Neural cell (in vitro differentiated cells): ENCODE measurements around the gene CGNL1. TPM values are rescaled to one million over a fixed set of nuclear protein-coding genes. Genes with fewer than 3 reads are reported as not detected.

Experiments used
- H2AFZ ChIP-seq: fragments of 200-600, 300-800 bp; sonication (generic), shearing (Covaris generic); 2 replicates; pipeline ENCODE4 v1.6.0; 2014; ENCODE audit warnings: low read depth, mild to moderate bottlenecking, antibody characterized with exemption, low read length, moderate library complexity
- H3F3A ChIP-seq: fragments of 200-600 bp; shearing (Covaris generic); 2 replicates; pipeline ENCODE4 v1.6.1; 2016; ENCODE audit warnings: mild to moderate bottlenecking, moderate library complexity, mixed read lengths, antibody characterized with exemption, low read length; ENCODE audit not compliant: insufficient read depth, poor library complexity, severe bottlenecking
- H3K27ac ChIP-seq: fragments of 200-600, 300-800 bp; sonication (generic), shearing (Covaris generic); 2 replicates; pipeline ENCODE4 v1.5.1; 2014; ENCODE audit warnings: mild to moderate bottlenecking, low read length, moderate library complexity
- H3K27me3 ChIP-seq: fragments of 300-800, 200-600 bp; sonication (generic), shearing (Covaris generic); 2 replicates; pipeline ENCODE4 v1.6.0; 2014; ENCODE audit warnings: mild to moderate bottlenecking, low read depth, low read length, moderate library complexity; ENCODE audit not compliant: insufficient read depth
- H3K36me3 ChIP-seq: fragments of 300-800, 200-600 bp; sonication (generic), shearing (Covaris generic); 2 replicates; pipeline ENCODE4 v1.5.1; 2014; ENCODE audit warnings: mild to moderate bottlenecking, antibody characterized with exemption, low read length, moderate library complexity; ENCODE audit not compliant: insufficient read depth
- H3K4me2 ChIP-seq: fragments of 300-800, 200-600 bp; sonication (generic), shearing (Covaris generic); 2 replicates; pipeline ENCODE4 v1.6.0; 2014; ENCODE audit warnings: mild to moderate bottlenecking, low read length
- H3K4me3 ChIP-seq: fragments of 300-800, 200-600 bp; sonication (generic), shearing (Covaris generic); 2 replicates; pipeline ENCODE4 v1.5.1; 2014; ENCODE audit warnings: mild to moderate bottlenecking, low read length, moderate library complexity
- H3K79me2 ChIP-seq: fragments of 200-600 bp; shearing (Covaris generic); replicated peaks from 2 replicates; pipeline ENCODE4 v1.6.0; 2014; ENCODE audit warnings: mild to moderate bottlenecking, low read length, moderate library complexity; ENCODE audit not compliant: insufficient read depth
- H3K9ac ChIP-seq: fragments of 300-800, 200-600 bp; sonication (generic), shearing (Covaris generic); 2 replicates; pipeline ENCODE4 v1.6.1; 2016; ENCODE audit warnings: mild to moderate bottlenecking, low read length, mixed read lengths
- H3K9me2 ChIP-seq: fragments of 200-600 bp; shearing (Covaris generic); 2 replicates; pipeline ENCODE4 v1.6.1; 2016; ENCODE audit warnings: mild to moderate bottlenecking, low read length, mixed read lengths; ENCODE audit not compliant: insufficient read depth
- H3K9me3 ChIP-seq: fragments of 200-600, 300-800 bp; sonication (generic), shearing (Covaris generic); 2 replicates; pipeline ENCODE4 v1.6.1; 2016; ENCODE audit warnings: mild to moderate bottlenecking, mixed run types, low read length, moderate library complexity, mixed read lengths
- H4K20me1 ChIP-seq: fragments of 200-600 bp; shearing (Covaris generic); 2 replicates; pipeline ENCODE4 v1.6.1; 2016; ENCODE audit warnings: mild to moderate bottlenecking, mixed run types; ENCODE audit not compliant: insufficient read depth
- CTCF ChIP-seq: fragments of 450-650 bp; IDR thresholded peaks from 2 replicates; pipeline ENCODE4 v1.5.1; 2014; ENCODE audit warnings: antibody characterized with exemption, mild to moderate bottlenecking, moderate library complexity; ENCODE audit not compliant: poor library complexity, severe bottlenecking
- EP300 ChIP-seq: fragments of 450-650 bp; conservative IDR thresholded peaks from 2 replicates; pipeline ENCODE4 v1.6.1; 2014; ENCODE audit warnings: antibody characterized with exemption, mild to moderate bottlenecking, moderate library complexity; ENCODE audit not compliant: poor library complexity, severe bottlenecking
- EZH2 ChIP-seq: fragments of 200-600, 300-800 bp; shearing (Covaris generic), sonication (generic); IDR thresholded peaks from 2 replicates; pipeline ENCODE4 v1.6.1; 2014; ENCODE audit warnings: antibody characterized with exemption, low read length, borderline replicate concordance, mild to moderate bottlenecking; ENCODE audit not compliant: insufficient read depth, poor library complexity, severe bottlenecking
- MXI1 ChIP-seq: fragments of 450-650 bp; conservative IDR thresholded peaks from 2 replicates; pipeline ENCODE4 v1.6.1; 2014; ENCODE audit warnings: antibody characterized with exemption, mild to moderate bottlenecking; ENCODE audit not compliant: poor library complexity, severe bottlenecking
- POLR2AphosphoS5 ChIP-seq: IDR thresholded peaks from 2 replicates; pipeline ENCODE4 v1.6.1; 2012
- RAD21 ChIP-seq: fragments of 450-650 bp; conservative IDR thresholded peaks from 2 replicates; pipeline ENCODE4 v1.6.1; 2014; ENCODE audit warnings: antibody characterized with exemption, mild to moderate bottlenecking, moderate library complexity
- REST ChIP-seq: IDR thresholded peaks from 2 replicates; pipeline ENCODE4 v1.6.1; 2012; ENCODE audit warnings: borderline replicate concordance
- SMC3 ChIP-seq: fragments of 450-650 bp; conservative IDR thresholded peaks from 2 replicates; pipeline ENCODE4 v1.6.1; 2014; ENCODE audit warnings: antibody characterized with exemption, mild to moderate bottlenecking, moderate library complexity; ENCODE audit not compliant: poor library complexity
- TAF1 ChIP-seq: IDR thresholded peaks from 2 replicates; pipeline ENCODE4 v1.6.1; 2012; ENCODE audit warnings: low read depth
- polyA plus RNA-seq: library from polyadenylated mRNA; depleted of rRNA; stranded (reverse); fragments of >200 nt; gene quantifications from 2 replicates; pipeline ENCODE4 v1.2.3, GENCODE V29; 2014

The CGNL1 gene
- polyA plus RNA-seq, 1 donor from 2014 or later = 0.26 TPM

- Histone ChIP-seq H3K27me3 (peaks cover 2% of the 10 kb centered on the region), H2AFZ (no peak overlapping the region), H3K9me3 (no peaks in the 10 kb centered on the region), H3K9me2 (no peaks in the 10 kb centered on the region), H3K4me2 (no peak overlapping the region), H3F3A (no peaks in the 10 kb centered on the region), H3K79me2 (no peaks in the 10 kb centered on the region), H3K36me3 (no peaks in the 10 kb centered on the region), H3K27ac (no peak overlapping the region), H4K20me1 (no peaks in the 10 kb centered on the region), H3K4me3 (no peak overlapping the region), H3K9ac (no peak overlapping the region)
- no peak for TF ChIP-seq EZH2
- no peak for TF ChIP-seq TAF1
- TF ChIP-seq EP300 = no peak
- TF ChIP-seq MXI1 = no peak
- no peak for TF ChIP-seq SMC3
- TF ChIP-seq POLR2AphosphoS5 = no peak
- TF ChIP-seq REST = no peak
- no peak for TF ChIP-seq RAD21
- no peak for TF ChIP-seq CTCF
Observed at GRCh38 chr15:57367556-57367955, 8.7 kb upstream of the CGNL1 start.

GRCh38 chr15:57370929-57371328 is 5.4 kb upstream of the CGNL1 start:
- Histone ChIP-seq H3K9me2 (no peaks in the 10 kb centered on the region), H4K20me1 (no peaks in the 10 kb centered on the region), H3K36me3 (no peaks in the 10 kb centered on the region), H3K27ac (no peak overlapping the region), H3K9ac (no peak overlapping the region), H3F3A (no peaks in the 10 kb centered on the region), H3K4me3 (no peak overlapping the region), H3K27me3 (peaks cover 16% of the 10 kb centered on the region), H3K4me2 (no peak overlapping the region), H2AFZ (no peak overlapping the region), H3K79me2 (no peaks in the 10 kb centered on the region), H3K9me3 (no peaks in the 10 kb centered on the region)
- TF ChIP-seq SMC3 = no peak
- no peak for TF ChIP-seq POLR2AphosphoS5
- no peak for TF ChIP-seq REST
- TF ChIP-seq RAD21 = no peak
- TF ChIP-seq EZH2 = no peak
- no peak for TF ChIP-seq TAF1
- no peak for TF ChIP-seq EP300
- no peak for TF ChIP-seq CTCF
- no peak for TF ChIP-seq MXI1
